Measurements from ENCODE around the gene PPP1R10. TPM values are rescaled to one million over a fixed set of nuclear protein-coding genes. Genes with fewer than 3 reads are reported as not detected.

Gene PPP1R10
- total RNA-seq, 1 experiment from 2014 or later = 121 TPM

GRCh38 chr6:30615958-30616810, 859 bp downstream of the PPP1R10 start:
- intact Hi-C loops (cut with micrococcal nuclease; ENCODE audit: unreplicated experiment) = no loop called here
- peak; percentile 53 for DNase-seq (ENCODE audit: low spot score)
- no peaks in the 10 kb centered on the region for H3K27me3 ChIP-seq (replicated peaks; ENCODE audit: insufficient read depth, low read depth, low read length, poor library complexity)
- ChIA-PET POLR2A (ENCODE audit: low non-redundant PET) (interaction anchor here (0.7 to 1.3 kb wide), 2 partner anchors 101 to 269 kb away, joined by 3 to 4 read pairs; partner anchors contain the start of gene MDC1), CTCF (no interaction called here)
- no peaks in the 10 kb centered on the region for H3K9me3 ChIP-seq (ENCODE audit: low read depth, low read length, poor library complexity, severe bottlenecking)
- H3K27ac ChIP-seq (ENCODE audit: low read depth, low read length, poor library complexity, severe bottlenecking) = peak overlapping the region; percentile 99
- peaks cover 42% of the 10 kb centered on the region for H3K36me3 ChIP-seq (ENCODE audit: insufficient read depth, low read length, poor library complexity, severe bottlenecking)
- peaks cover 32% of the 10 kb centered on the region for H3K4me1 ChIP-seq (ENCODE audit: insufficient read depth, low read length, poor library complexity, severe bottlenecking)
- TF ChIP-seq CTCF (conservative IDR thresholded peaks at IDR 0.05; ENCODE audit: low read depth, low read length) (no peak), EZH2 (IDR thresholded peaks at IDR 0.05; ENCODE audit: borderline replicate concordance, low read depth, low read length, poor library complexity, severe bottlenecking) (no peak)
- BruUV-seq (replicated peaks) = no TSS peak
- peak overlapping the region; percentile 81 for H3K4me3 ChIP-seq (ENCODE audit: low read depth, low read length, poor library complexity, severe bottlenecking)

DNA sequence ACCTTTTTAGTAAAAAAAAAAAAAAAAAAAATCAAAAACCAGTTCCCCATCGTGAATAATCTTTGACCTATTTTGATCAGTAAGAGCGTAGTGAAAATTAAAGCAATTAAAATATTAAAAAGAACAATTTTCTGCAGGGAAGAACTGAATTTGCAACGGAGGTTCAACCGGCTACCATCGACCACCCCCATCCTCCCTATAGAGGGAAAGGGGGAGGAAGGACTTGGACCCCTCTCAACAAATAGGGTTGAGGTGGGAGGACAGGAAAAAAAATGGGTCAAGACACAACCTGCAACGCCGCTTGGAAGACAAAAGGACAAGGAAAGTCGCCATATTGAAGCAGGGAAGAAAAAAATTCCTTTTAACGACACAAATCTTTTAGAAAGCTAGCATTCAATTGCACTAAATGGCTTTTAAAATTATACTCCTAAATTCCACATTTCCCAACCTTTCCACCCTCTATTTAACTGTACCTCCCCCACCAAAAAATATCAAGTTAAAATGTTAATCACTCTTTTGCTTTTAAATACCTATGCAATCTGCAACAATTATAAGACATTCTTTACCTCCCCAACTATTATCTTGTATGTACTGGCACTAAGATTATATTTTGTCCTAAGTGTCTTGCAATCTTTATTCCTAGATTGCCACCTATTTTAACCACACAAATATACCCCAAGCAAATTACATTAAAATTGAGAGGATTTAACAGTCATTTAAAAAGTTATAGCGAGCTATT, 1.7 kb downstream of the PPP1R10 start:
- TSS peak; percentile 38 for BruUV-seq (replicated peaks)
- Histone ChIP-seq H3K36me3 (ENCODE audit: insufficient read depth, low read length, poor library complexity, severe bottlenecking) (peaks cover 35% of the 10 kb centered on the region), H3K4me3 (ENCODE audit: low read depth, low read length, poor library complexity, severe bottlenecking) (peak overlapping the region; percentile 81), H3K4me1 (ENCODE audit: insufficient read depth, low read length, poor library complexity, severe bottlenecking) (peaks cover 32% of the 10 kb centered on the region), H3K27me3 (replicated peaks; ENCODE audit: insufficient read depth, low read depth, low read length, poor library complexity) (no peaks in the 10 kb centered on the region), H3K9me3 (ENCODE audit: low read depth, low read length, poor library complexity, severe bottlenecking) (no peaks in the 10 kb centered on the region), H3K27ac (ENCODE audit: low read depth, low read length, poor library complexity, severe bottlenecking) (peak overlapping the region; percentile 99)
- TF ChIP-seq EZH2 (IDR thresholded peaks at IDR 0.05; ENCODE audit: borderline replicate concordance, low read depth, low read length, poor library complexity, severe bottlenecking) = no peak
- TF ChIP-seq CTCF (conservative IDR thresholded peaks at IDR 0.05; ENCODE audit: low read depth, low read length) = no peak
- POLR2A ChIA-PET (ENCODE audit: low non-redundant PET) = interaction anchor here (0.6 to 1.3 kb wide), 7 partner anchors 12 to 782 kb away, joined by 3 to 29 read pairs (median 7); partner anchors contain the start of gene MDC1
- intact Hi-C loops (cut with micrococcal nuclease; ENCODE audit: unreplicated experiment) = no loop called here
- DNase-seq (ENCODE audit: low spot score) = peak; percentile 91
- CTCF ChIA-PET = interaction anchor here (0.6 kb wide), 2 partner anchors 162 to 267 kb away, joined by 4 read pairs; no protein-coding TSS in a partner anchor

DNA sequence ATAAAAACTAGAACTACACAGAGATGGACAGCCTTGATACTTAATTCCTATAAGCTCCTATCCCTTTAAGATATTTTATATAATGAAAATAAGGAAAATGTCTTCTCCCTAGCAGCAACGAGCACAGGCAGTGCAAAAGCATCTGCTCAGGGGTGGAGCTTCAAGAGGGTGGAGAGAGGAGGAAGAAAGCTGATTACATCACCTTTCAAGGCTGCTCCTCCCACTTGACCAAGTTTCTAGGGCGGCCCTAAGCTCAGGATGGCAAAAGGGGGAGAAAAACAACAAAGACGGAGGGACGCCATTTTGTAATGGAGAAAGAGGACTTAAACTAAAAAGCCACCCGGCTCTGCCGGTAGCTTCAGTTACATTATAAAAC, 2.2 kb downstream of the PPP1R10 start:
- DNase-seq (ENCODE audit: low spot score) = peak; percentile 98
- intact Hi-C loops (cut with micrococcal nuclease; ENCODE audit: unreplicated experiment) = no loop called here
- H3K4me1 ChIP-seq (ENCODE audit: insufficient read depth, low read length, poor library complexity, severe bottlenecking) = peaks cover 32% of the 10 kb centered on the region
- CTCF ChIA-PET = interaction anchor here (0.6 kb wide), 2 partner anchors 161 to 268 kb away, joined by 4 read pairs; no protein-coding TSS in a partner anchor
- no peaks in the 10 kb centered on the region for H3K9me3 ChIP-seq (ENCODE audit: low read depth, low read length, poor library complexity, severe bottlenecking)
- no TSS peak for BruUV-seq (replicated peaks)
- H3K27me3 ChIP-seq (replicated peaks; ENCODE audit: insufficient read depth, low read depth, low read length, poor library complexity) = no peaks in the 10 kb centered on the region
- peak overlapping the region; percentile 99 for H3K27ac ChIP-seq (ENCODE audit: low read depth, low read length, poor library complexity, severe bottlenecking)
- peaks cover 38% of the 10 kb centered on the region for H3K36me3 ChIP-seq (ENCODE audit: insufficient read depth, low read length, poor library complexity, severe bottlenecking)
- no peak for TF ChIP-seq CTCF (conservative IDR thresholded peaks at IDR 0.05; ENCODE audit: low read depth, low read length)
- no peak for TF ChIP-seq EZH2 (IDR thresholded peaks at IDR 0.05; ENCODE audit: borderline replicate concordance, low read depth, low read length, poor library complexity, severe bottlenecking)
- H3K4me3 ChIP-seq (ENCODE audit: low read depth, low read length, poor library complexity, severe bottlenecking) = peak overlapping the region; percentile 81
- POLR2A ChIA-PET (ENCODE audit: low non-redundant PET) = interaction anchor here (0.6 to 1.3 kb wide), 7 partner anchors 11 to 782 kb away, joined by 3 to 29 read pairs (median 7); partner anchors contain the start of gene MDC1

Measured in A673 (cell line).